GM19452 (cell line): ENCODE results near the gene BNC2.
"Not testable (repeated sequence)": the region's sequence is repeated elsewhere in the genome, so short reads cannot be mapped to it uniquely, and the experiment has no call there.

Experiments
- ATAC-seq: cut with Tn5 transposase; IDR thresholded peaks from one replicate; pipeline ENCODE4 v1.9.1; 2021; ENCODE audit not compliant: unreplicated experiment

Gene BNC2

DNA sequence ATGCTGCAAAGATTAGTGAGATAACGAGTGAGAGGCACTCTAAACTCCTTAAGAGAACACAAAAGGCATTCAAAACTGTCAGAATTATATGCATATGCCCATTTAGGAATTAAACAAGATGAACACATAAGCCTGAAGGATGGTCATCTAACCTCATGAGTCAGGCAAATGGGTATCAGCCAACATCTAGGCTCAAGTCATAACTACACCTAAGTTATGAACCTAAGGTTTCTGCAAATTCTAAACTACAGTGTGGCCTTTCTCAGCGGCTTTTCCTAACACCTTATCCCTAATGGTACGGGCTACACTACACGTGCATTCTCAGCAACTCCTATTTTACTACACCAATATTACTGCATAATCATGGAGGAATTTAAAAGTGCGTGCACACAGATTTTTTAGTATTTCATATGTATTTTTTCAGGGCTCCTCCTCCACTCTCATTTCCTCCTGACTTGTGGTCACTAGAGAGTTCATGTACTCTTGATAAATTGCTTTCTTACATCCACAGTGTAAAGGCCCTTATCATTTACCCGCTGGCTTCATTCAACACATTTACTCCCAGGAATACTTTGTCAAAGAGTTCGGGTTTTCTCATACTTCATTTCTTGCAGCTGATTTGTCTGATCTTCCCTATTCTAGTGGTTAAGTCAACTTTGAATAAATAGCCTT, 316.5 kb downstream of the BNC2 start:
- no peak for ATAC-seq

- ATAC-seq: no peak
Measured at GRCh38 chr9:16552252-16552651, 318.2 kb downstream of the BNC2 start.

DNA sequence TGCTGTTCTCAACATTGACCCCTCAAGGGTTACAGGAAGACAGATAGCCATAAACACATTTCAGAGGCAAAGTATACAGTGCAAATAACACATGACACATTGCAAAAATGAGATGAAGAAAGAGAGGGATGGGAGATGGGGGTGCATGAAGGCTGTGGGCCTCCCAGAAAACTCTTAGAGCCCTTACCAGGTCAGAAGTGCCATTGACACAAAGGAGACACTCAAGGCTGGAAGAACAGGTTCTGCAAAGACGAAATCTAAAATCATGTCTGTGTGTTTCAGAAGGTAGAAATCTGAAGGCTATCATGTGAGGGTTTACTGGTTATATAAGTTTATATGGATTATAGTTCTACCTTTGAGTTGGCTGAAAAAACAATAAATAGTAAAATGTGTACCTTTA, 318.8 kb downstream of the BNC2 start:
- ATAC-seq: no peak

GRCh38 chr9:16545639-16546038, 324.8 kb downstream of the BNC2 start:
- no peak for ATAC-seq

GRCh38 chr9:16544842-16545241, 325.6 kb downstream of the BNC2 start:
- no peak for ATAC-seq

- ATAC-seq: no peak
Measured at GRCh38 chr9:16543686-16544085, 326.8 kb downstream of the BNC2 start.

GRCh38 chr9:16543225-16543624, 327.2 kb downstream of the BNC2 start:
- no peak for ATAC-seq

DNA sequence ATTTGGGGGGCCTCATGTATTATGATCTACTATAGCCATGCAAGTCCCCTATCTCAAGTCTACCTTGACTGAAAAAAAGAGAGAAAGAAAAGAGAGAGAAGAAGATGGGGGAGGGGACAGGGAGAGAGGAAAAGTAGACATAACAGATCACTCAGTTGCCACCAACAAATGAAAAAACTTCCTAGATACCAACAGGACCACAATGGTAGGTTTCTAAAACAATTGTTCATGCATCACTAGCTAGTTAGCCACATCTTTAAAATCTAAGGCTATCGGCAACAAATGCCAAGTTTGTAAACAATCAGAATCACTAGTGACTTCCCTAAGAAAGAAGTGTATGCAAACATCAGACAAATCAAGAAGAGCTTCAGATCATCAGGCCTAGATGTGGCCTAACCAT, 328.2 kb downstream of the BNC2 start:
- ATAC-seq: no peak

- ATAC-seq: no peak
Measured at GRCh38 chr9:16540743-16541613, 329.5 kb downstream of the BNC2 start.

DNA sequence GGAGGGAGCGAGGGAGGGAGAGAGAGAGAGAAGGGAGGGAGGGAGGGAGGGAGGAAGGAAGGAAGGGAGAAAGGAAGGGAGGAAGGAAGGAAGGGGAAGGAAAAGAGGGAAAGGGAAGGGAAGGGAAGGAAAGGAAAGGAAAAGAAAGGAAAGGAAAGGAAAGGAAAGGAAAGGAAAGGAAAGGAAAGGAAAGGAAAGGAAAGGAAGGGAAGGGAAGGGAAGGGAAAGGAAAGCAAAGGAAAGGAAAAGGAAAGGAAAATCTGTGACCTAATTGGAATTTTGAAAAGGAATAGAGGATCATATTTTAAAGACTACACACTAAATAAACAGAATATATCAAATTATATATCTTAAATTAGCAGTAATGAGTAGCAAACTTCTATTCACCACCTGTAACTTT, 330.8 kb downstream of the BNC2 start:
- ATAC-seq: not testable (repeated sequence)

DNA sequence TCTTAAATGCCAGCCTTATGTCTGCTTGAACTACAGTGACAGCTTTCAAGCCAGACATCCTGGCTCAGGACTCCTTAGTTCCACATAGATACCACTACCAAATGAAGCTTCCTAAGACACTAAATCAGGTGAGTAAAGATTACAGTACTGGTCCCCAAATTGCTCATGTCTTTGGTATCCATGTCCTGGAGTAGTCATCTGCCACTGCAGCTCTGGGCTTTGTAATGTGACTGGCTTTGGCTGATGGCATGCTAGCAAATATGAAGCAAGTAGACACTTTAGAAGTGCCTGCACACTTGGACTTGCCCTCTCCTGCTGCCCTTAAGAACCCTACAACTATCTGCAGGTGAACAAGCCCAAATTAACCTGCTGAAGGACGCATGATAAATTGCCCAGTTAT, 334.9 kb downstream of the BNC2 start:
- ATAC-seq: no peak

GRCh38 chr9:16532681-16533450, 337.6 kb downstream of the BNC2 start:
- no peak for ATAC-seq

DNA sequence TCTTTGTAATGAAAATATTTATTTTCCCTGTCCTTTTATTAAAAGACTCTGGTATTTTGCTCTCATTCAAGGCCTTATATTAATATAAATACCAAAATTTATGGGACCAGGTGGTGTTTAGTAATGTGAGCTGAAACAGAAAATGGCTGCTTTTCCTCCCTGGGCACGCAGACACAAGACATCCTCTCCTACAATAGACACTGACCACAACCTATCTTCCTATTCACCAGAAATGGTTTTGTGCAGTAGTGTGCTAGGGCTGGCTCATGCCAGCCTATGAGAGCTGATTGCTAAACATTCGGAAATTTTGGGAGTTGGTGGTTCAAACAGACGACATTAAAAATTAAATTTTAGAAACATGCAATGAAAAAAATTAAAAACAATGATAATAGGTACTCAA, 338.2 kb downstream of the BNC2 start:
- no peak for ATAC-seq

DNA sequence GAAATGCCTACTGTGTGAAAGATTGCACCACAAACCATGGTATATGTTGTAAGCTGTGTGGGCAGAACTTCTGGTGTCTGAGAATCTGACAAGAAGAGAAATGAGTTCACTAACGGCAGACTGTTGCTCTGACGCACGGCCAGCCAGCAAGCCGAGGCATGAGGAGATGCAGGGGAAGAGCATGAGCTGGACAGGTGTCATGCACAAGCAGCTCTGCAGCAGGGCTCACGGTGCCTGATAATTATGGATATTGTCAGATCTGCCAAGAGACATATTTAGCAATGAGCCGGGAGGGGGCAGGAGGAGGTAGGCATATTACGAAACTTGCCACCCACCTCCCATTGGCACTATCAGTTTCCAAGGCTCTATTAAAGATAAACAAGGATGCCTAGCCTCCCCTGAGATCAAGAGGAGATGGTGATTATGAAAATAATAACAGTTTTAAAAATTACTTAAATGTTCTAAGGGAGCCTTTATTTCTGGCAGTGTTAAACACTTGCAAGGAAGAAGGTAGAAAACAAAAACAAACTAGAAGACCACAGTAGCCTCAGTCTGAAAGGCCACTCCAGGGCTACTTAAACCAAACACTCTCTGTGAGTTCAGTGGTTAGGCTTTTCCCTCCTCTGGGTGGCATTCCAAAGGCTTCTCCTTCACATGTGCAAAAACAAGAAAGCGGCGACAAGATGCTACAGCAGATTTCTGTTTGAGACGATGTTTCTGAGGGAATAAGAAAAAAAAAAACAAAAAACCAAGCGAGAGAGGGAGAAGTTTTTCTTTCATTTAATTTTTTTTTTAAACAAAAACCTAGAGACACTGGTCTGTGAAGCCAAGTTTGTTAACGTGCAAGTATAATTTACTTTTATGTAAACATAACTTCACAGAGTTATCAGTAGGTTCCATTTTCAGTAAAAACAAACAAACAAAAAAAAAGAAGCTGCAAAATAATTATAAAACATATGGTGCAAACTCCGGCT, 339.5 kb downstream of the BNC2 start:
- ATAC-seq: no peak

GRCh38 chr9:16527573-16527972, 342.9 kb downstream of the BNC2 start:
- no peak for ATAC-seq

DNA sequence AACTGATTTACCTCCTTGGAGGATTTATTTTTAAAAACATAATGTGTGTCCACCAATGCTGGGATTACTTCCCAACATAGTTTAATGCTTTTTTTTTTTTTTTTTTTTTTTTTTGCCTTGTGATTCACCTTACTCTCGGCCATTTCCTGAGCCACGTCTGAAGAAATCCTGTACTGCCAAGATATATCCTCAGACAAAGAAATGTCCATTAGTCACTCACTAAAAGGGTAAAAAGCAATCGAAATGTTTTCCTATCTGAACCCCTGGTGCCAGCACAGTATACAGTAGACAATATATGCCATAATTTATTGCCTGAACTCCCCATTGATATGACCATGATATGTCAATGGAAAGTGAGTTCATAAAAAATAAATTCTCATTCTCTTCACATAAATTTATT, 344.1 kb downstream of the BNC2 start:
- ATAC-seq: no peak

- ATAC-seq: no peak
Measured at GRCh38 chr9:16524823-16525222, 345.6 kb downstream of the BNC2 start.

DNA sequence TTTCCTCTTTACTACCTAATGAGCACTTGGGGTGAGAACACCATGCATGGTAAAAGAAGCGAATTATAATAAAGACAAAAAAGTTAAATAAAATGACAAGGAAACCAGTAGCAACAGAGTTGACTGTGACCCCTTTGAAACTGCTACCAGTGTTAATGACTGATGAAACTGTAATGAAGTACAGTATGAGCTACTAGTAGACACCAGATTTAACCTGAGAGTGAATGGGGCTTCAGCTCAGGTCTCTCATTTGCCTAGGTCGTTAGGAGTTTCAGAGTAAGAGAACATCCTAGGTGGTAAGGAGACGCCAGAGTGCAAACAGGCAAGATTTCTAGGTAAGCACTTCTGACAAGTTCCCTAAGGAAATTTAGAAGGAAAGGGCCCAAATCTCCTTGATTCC, 346.4 kb downstream of the BNC2 start:
- ATAC-seq: no peak

DNA sequence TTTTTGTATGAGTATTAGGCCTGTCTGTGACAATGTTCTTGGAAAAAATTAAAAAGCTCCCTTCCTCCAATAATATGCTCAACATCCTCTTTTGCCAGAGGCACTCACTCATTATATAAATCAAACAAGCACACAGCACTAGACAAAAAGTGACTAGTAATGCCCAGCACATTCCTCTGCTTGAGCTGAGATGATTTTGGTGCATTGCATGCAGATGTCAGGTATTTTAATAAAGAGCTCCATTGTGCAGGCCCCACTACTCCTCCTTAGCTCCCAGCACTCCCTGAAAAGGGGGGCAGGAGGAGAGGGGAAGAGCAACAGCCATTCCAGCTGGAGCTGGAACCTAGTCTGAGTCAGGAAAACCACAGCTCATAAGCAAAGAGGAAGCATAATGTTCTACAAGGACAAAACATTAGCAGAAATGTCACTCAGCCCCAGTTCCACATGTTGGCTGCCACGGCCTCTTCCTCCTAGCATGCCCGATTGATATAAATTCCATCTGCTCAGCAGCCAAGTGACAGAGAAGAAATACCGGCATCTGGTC, 348.5 kb downstream of the BNC2 start:
- ATAC-seq: no peak

- no peak for ATAC-seq
Measured at GRCh38 chr9:16519001-16519400, 351.5 kb downstream of the BNC2 start.
